Bone marrow (tissue), 2 donors: ENCODE measurements around the gene INS.

Source experiments
- DNase-seq, 2 donors: peaks; one replicate each; lab custom pipeline; 2025; lab: John Stamatoyannopoulos, UW

Gene INS

DNA sequence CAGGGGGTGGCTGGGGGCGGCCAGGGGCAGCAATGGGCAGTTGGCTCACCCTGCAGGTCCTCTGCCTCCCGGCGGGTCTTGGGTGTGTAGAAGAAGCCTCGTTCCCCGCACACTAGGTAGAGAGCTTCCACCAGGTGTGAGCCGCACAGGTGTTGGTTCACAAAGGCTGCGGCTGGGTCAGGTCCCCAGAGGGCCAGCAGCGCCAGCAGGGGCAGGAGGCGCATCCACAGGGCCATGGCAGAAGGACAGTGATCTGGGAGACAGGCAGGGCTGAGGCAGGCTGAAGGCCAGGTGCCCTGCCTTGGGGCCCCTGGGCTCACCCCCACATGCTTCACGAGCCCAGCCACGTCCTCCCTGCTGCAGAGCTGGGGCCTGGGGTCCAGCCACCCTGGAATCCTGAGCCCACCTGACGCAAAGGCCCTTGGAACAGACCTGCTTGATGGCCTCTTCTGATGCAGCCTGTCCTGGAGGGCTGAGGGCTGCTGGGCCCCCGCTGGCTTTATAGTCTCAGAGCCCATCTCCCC is at the start of gene INS:
Gene INS (minus strand): TSS at position 474 of the 524 bp plus-strand sequence. CDS start 238 bp downstream, at position 236.
- DNase-seq = no peak

DNA sequence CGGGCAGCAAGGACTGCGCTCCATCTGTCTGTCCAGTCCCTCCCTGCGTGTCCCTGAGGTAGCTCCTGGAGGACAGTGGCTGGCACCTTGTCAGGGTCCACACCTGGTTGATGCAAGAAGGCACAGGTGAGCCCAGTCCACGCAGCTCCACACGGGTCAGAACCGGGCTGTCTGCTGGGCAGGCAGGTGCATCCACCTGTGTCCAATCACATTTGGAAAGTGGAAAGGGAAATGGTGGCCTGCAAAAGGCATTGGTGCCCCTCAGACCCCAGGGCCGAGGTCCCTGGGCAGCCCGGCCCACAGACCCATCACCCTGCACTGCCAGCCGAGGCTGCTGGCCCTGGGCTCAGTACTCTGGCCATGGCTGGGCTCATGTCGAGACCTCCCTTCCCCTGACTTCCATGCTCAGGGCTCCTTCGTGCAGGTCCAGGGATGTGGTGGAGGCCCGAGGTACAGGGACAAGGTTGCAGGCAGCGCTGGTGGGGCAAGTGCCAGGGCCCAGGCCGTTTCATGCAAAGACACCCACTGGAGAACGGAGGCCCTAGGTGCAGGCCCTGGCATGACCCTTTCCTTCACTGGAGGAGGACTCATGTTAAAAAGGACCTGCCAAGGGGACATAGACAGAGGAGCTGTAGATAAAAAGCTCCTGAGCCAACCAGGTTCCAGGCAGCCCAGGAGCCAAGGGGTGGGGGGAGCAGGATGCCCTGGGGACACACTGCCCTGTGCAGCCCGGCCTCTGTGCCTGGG is 49.5 kb upstream of the INS start:
- no peak for DNase-seq

DNA sequence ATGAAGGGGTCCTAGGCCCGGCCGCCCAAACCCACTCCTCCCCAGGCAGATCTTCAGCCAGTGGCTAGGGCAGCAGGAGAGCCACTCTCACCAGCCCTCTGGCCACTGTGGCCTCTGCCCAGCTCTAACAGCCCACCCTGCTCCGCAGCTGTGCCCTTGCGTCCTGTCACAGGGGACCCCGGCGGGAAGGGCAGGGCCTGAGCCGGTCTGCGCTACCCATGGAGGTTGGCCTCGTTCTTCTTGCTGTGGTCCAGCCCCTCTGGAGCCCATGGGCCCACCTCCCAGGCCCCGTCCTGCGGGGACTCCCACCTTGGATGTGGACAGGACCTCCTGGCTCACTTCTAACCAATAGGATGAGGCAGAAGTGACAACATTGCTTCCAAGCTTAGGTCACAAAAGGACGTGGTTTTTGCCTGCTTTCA is 48.9 kb upstream of the INS start:
- DNase-seq = no peak

DNA sequence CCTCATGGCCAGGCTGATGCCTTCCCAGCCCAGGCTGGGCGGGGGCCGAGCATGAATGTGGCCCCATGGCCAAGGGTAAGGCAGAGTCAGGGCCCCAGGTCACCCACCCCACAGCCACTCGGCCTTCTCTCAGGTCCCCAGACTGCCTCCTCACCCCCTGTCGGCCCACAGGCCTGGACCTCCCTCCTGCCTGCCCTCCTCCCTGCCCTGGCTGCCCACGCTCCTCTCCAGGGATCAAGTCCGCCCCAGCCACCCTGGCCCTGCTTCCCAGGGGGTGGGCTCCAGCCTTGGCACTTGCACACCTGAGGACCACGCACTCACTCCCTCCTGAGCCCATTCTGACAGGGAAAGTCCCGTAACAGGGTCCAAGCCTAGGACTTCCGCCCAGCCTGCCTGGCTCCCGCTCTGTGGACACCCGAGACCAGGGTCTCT is 48.4 kb upstream of the INS start:
- DNase-seq = no peak

GRCh38 chr11:2208691-2209369 is 47.8 kb upstream of the INS start:
- no peak for DNase-seq

- no peak for DNase-seq
Measured at GRCh38 chr11:2207773-2208621, 47.0 kb upstream of the INS start.

DNA sequence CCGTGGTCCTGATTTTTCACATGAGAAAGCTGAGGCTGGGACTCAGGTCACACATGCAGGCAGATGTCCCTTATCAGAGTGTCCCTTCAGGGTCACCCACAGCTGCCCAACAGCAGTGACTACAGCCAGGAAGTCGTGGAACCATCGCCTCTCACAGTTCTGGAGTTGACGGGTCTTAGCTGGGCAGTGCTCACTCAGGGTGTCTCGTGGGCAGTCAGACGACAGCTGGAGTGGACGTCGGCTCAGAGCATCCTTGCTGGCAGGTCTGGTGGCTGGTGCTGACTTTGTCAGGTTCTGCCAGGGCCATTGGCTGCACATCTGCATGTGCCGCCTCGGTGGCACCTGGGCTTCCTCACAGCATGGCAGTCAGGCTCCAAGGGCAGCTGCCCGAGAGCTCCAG is 46.2 kb upstream of the INS start:
- DNase-seq = no peak

DNA sequence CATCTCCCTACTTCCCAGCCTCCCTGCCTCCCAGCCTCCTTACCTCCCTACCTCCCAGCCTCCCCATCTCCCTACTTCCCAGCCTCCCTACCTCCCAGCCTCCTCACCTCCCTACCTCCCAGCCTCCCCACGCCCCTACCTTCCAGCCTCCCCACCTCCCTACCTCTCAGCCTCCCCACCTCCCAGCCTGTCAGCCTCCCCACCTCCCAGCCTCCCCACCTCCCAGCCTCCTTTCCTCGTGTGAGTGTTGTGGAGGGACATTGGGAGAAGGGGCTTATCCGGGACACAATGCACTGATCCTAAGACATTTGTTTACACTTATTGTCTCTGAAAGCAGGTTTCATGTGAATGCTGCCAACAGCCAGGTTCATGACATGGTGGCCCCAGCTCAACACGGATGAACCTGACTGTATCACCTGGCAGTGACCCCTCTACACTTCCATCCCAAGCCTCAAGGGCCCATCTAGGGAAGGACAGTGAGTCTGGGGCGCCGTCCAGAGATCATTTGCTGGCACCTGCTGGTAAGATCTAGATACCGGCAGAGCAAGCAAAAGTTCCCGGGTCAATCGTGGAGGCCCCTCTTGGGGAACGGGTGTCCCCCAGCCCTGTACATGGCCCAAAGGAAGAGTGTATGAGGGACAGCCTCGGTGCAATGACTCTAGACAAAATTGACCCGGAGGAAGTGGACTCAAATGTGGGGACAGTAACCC is 45.1 kb upstream of the INS start:
- no peak for DNase-seq

- no peak for DNase-seq
Measured at GRCh38 chr11:2205214-2205720, 44.3 kb upstream of the INS start.

DNA sequence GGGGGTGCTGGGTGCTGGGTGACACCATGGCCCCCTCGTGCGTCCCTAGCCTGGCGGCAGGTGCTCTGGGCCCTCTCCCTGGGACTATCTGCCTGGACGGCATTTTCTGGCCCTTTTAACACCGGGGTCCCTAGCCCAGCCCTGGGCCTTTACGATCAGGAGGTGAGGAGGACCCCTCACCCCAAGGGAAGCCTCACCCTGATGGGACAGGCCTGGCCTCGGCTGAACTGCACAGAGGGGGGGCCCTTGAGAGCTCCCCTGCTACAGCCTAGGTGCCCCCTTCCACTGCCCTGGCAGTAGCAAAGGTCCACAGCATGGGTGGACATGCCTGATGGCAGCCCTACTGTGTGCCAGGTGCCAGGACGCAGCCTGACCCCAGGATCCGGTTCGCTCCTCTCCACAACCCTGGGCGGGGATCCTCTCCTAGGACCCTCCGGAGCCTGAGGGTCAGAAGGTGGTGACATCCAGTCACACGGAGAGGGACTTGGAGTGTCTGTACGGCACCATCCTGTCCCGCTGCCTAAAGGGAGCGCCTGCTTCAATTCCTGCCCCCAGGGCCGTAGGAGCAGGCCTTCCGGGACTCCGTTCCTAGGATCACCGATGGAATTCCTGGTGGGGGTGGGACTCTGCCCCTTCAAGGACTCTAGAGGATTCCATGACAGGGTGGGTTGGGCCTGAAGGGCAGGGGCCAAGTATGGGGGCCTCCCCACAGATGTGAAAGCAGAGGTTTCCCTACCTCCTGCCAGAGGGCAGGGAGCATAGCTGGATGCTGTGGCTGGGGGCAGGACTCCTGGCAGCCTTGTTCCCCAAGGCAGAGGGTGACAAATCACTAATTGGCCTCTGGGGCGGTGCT is 43.6 kb upstream of the INS start:
- no peak for DNase-seq

DNA sequence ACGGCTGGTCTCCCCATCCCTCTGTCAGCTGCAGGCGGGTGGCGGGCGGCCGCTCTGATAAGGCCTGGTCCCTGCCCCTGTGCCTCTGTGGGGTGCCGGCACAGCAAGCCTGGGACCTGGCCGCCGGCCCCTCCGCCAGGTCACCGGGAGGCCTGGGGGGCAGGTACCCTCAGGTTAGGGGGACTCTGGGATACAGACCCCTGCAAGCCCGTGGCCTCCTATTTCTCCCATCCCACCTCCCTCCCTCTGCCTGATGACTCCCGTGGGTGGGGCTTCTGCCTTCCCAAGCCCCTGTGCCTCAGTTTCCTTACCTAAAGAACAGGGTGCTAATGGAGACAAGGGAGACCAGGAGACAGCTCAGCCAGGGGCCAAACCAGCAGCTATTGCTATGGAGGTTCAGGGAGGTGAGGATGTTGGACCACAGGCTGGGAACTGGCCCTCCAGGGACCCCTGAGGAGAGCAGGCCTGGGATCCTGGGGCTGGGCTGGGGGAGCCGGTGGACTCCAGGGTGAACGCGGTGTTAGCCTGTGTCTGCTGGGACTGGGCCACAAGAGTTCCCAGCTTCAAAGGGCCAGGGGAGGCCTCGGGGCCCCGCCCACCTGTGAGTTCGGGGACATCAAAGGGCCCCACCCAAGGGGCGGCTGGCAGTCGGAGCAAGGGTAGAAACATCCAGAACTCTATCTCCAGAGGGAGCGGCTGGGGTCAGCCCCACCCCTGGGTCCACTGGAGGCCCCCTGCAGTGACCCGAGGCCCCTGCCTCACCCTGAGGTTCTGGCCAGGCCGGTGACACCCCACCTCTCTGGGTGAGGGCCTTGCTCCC is 42.6 kb upstream of the INS start:
- DNase-seq = no peak

GRCh38 chr11:2202900-2203439 is 42.0 kb upstream of the INS start:
- DNase-seq = no peak

- no peak for DNase-seq
Measured at GRCh38 chr11:2202071-2202899, 41.3 kb upstream of the INS start.

- DNase-seq = no peak
Measured at GRCh38 chr11:2201542-2201941, 40.5 kb upstream of the INS start.

DNA sequence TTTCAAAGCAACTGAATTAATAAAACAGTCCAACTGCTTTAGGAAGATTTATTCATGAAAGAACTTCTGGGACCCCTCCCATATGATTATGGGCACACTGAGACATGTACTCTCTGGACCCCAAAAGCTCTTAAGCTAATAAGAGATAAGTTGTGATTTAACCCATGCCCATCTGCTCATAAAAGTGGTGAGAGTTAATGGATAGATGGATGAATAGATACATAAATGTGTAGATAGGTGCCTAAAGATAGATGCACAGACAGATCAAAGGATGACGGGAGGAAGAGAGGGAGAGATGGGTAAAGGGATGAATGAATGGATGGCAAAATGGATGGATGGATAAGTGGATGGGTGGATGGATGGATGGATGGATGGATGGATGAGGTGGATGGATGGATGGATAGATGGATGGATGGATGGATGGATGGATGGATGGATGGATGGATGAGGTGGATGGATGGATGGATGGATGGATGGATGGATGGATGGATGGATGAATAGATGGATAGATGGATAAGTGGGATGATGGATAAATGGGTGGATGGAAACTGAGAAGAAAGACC is 40.0 kb upstream of the INS start:
- DNase-seq = no peak

DNA sequence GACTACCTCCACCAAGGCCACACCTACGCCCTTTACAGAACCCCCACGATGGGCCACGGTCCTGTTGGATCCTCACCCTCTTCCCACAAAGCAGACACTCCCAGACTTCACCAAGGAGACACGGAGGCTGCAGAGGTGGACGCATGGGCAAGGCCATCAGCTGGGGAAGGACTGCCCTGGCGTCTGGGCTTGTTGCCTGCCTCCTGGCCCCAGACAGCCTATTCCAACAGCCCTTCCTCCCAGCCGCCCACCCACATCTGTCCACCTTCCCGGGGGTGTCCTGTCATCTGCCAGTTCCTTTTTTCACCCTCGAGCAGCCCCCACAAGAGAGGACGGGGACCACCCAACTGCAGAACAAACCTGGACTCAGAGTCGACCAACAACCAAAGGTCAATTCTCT is 39.5 kb upstream of the INS start:
- no peak for DNase-seq

DNA sequence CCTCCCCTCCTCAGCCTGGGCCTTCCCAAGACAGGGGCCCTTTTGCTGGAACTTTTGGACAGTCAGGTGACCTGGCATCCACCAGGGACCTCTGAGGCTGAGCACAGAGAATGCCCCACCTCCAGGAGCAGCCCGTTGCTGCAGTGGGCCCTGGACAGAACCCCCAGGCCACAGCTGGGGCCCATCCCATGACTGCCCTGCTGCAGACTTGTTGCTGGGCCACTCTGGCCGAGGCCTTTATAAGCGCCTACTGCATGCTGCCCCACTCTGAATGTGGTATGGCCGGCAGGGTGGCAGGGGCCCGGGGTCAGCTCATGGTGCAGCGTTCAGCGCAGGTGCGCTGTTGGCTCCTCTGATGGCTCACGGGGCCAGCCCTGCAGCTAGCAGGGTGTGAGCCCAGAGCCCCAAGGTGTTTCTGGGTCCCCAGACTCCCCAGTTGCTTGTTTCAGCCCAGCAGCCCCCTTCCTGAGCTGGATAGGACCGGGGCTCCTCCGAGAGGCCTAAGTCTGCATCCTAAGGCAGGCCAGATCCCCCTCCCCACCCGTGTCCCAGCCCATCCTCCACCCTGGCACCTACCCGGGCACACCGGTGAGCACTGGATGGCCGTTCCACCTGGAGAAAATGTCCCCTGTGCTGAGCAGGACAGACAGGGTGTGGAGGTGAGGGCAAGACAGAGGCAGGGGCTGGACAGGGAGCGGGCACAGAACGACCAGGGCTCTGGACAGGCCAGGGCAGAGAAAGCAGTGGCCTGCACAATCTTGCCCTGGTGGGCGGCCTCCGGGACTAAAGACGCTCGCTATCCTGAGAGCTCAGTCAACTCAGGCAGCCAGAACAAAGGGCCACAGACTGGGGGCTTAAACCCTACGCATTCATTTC is 38.7 kb upstream of the INS start:
- DNase-seq = no peak
